Ishikawa (cell line): ENCODE data around the gene ZC3H6.

Source experiments
- CEBPB ChIP-seq: IDR thresholded peaks from 2 replicates; pipeline ENCODE4 v1.6.1; 2012
- CREB1 ChIP-seq: IDR thresholded peaks from 2 replicates; pipeline ENCODE4 v1.6.1; 2012; ENCODE audit warnings: low read depth
- EGR1 ChIP-seq: IDR thresholded peaks from 2 replicates; pipeline ENCODE4 v1.6.1; 2012
- EP300 ChIP-seq: IDR thresholded peaks from 2 replicates; pipeline ENCODE4 v1.6.1; 2012; ENCODE audit warnings: borderline replicate concordance
- FOXM1 ChIP-seq: IDR thresholded peaks from 2 replicates; pipeline ENCODE4 v1.6.1; 2012; ENCODE audit warnings: low read depth, borderline replicate concordance
- NFIC ChIP-seq: IDR thresholded peaks from 2 replicates; pipeline ENCODE4 v1.6.1; 2012
- RAD21 ChIP-seq: IDR thresholded peaks from 2 replicates; pipeline ENCODE4 v1.6.1; 2012; ENCODE audit warnings: low read depth
- TAF1 ChIP-seq: IDR thresholded peaks from 2 replicates; pipeline ENCODE4 v1.6.1; 2012; ENCODE audit warnings: low read depth, mild to moderate bottlenecking
- TCF12 ChIP-seq: IDR thresholded peaks from 2 replicates; pipeline ENCODE4 v1.6.1; 2012; ENCODE audit warnings: low read depth
- TEAD4 ChIP-seq: IDR thresholded peaks from 2 replicates; pipeline ENCODE4 v1.6.1; 2012
- YY1 ChIP-seq: IDR thresholded peaks from 2 replicates; pipeline ENCODE4 v1.6.1; 2012; ENCODE audit warnings: low read depth
- ZBTB7A ChIP-seq: IDR thresholded peaks from 2 replicates; pipeline ENCODE4 v1.6.1; 2012; ENCODE audit warnings: low read depth
- TF ChIP-seq, protein P1 (sequence below): IDR thresholded peaks from 2 replicates; pipeline ENCODE4 v1.6.1; 2012
- TF ChIP-seq, protein P2 (sequence below): IDR thresholded peaks from 2 replicates; pipeline ENCODE4 v1.6.1; 2012
- TF ChIP-seq, protein P3 (sequence below): IDR thresholded peaks from 2 replicates; pipeline ENCODE4 v1.6.1; 2012; ENCODE audit warnings: low read depth, mild to moderate bottlenecking

Gene ZC3H6

DNA sequence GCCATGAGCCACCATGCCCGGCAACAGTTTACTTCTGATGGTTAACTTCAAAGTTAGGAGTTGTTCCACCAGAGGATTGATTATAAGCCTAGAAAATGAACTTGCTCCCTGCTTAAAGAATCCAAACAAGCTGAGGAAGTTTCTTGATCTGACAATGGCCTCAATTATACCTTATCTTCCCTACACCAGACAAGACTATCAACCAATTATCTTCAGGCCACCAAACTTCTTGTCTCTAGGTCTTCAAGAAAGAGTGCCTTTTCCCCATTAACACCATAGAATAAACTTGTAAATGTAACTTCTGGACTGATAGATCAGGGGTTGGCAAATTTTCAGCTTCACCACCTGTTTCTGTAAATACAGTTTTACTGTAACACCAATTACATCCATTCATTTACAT is 35.5 kb upstream of the ZC3H6 start:
- TF ChIP-seq, protein P1, sequence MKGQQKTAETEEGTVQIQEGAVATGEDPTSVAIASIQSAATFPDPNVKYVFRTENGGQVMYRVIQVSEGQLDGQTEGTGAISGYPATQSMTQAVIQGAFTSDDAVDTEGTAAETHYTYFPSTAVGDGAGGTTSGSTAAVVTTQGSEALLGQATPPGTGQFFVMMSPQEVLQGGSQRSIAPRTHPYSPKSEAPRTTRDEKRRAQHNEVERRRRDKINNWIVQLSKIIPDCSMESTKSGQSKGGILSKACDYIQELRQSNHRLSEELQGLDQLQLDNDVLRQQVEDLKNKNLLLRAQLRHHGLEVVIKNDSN, result no peak
- TF ChIP-seq, protein P2, sequence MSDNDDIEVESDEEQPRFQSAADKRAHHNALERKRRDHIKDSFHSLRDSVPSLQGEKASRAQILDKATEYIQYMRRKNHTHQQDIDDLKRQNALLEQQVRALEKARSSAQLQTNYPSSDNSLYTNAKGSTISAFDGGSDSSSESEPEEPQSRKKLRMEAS, result no peak
- TF ChIP-seq EGR1 (no peak), TCF12 (no peak), CREB1 (no peak), TAF1 (no peak), EP300 (no peak), NFIC (no peak), CEBPB (no peak), ZBTB7A (no peak), RAD21 (no peak), FOXM1 (no peak), YY1 (no peak), TEAD4 (no peak)
- TF ChIP-seq, protein P3, sequence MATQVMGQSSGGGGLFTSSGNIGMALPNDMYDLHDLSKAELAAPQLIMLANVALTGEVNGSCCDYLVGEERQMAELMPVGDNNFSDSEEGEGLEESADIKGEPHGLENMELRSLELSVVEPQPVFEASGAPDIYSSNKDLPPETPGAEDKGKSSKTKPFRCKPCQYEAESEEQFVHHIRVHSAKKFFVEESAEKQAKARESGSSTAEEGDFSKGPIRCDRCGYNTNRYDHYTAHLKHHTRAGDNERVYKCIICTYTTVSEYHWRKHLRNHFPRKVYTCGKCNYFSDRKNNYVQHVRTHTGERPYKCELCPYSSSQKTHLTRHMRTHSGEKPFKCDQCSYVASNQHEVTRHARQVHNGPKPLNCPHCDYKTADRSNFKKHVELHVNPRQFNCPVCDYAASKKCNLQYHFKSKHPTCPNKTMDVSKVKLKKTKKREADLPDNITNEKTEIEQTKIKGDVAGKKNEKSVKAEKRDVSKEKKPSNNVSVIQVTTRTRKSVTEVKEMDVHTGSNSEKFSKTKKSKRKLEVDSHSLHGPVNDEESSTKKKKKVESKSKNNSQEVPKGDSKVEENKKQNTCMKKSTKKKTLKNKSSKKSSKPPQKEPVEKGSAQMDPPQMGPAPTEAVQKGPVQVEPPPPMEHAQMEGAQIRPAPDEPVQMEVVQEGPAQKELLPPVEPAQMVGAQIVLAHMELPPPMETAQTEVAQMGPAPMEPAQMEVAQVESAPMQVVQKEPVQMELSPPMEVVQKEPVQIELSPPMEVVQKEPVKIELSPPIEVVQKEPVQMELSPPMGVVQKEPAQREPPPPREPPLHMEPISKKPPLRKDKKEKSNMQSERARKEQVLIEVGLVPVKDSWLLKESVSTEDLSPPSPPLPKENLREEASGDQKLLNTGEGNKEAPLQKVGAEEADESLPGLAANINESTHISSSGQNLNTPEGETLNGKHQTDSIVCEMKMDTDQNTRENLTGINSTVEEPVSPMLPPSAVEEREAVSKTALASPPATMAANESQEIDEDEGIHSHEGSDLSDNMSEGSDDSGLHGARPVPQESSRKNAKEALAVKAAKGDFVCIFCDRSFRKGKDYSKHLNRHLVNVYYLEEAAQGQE, result no peak

DNA sequence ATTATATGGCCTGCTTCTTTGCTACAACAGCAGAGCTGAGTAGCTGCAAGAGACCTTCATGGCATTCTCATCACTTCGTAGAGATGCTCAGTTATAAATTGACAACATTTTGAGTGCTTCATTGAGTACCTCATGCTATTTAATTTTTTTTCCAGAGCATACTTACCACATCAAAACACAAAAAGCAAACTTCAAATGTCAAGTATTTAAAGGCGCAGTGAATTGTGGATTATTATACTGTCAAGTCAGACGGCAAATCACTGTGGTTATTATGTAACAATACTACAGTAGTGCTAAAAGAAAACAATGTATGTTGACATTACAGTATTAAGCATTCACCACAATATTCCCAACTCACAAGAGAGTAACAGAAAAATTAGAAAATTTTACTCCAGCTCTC is 33.0 kb upstream of the ZC3H6 start:
- TF ChIP-seq RAD21 (no peak), TAF1 (no peak), EGR1 (no peak), ZBTB7A (no peak), CEBPB (no peak), FOXM1 (no peak), TCF12 (no peak), CREB1 (no peak), TEAD4 (no peak), EP300 (no peak)
- TF ChIP-seq, protein P1, result no peak
- TF ChIP-seq, protein P3, result no peak
- TF ChIP-seq, protein P2, result no peak

DNA sequence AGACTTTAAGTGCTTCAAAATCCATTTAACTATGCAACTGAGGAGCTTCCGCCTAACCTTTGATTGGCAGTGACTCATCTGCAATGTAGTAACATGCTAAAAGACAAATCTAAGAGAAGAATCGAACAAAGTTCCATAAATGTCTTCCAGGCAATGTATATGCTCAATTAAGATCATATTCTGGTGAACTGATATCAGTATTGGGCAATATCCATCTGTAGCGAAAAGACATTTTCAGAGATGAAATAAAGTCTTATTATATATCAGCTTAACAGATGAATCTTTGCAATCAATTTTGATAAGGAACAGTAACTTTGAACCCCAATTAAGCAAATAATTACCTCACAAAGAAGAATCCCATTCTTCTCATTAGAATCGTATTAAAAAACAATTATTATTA is 32.2 kb upstream of the ZC3H6 start:
- no peak for TF ChIP-seq RAD21
- TF ChIP-seq ZBTB7A, result no peak
- no peak for TF ChIP-seq CREB1
- TF ChIP-seq TEAD4, result no peak
- TF ChIP-seq TCF12, result no peak
- TF ChIP-seq, protein P1, result no peak
- TF ChIP-seq, protein P2, result no peak
- no peak for TF ChIP-seq EP300
- TF ChIP-seq EGR1, result no peak
- TF ChIP-seq, protein P3, result no peak
- no peak for TF ChIP-seq NFIC
- TF ChIP-seq FOXM1, result no peak
- TF ChIP-seq TAF1, result no peak
- no peak for TF ChIP-seq CEBPB
- no peak for TF ChIP-seq YY1

DNA sequence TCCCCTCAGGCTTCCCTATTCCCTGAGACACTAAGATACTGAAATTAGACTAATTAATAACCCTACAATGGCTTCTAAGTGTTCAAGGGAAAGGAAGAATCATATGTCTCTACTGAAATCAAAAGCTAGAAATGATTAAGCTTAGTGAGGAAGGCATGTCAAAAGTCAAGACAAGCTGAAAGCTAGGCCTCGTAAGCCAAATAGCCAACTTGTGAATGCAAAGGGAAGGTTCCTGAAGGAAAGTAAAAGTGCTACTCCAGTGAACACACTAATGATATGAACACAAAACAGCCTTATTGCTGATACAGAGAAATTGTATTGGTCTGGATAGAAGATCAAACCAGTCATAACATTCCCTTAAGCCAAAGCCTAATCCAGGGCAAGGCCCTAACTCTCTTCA is 30.5 kb upstream of the ZC3H6 start:
- TF ChIP-seq CREB1 (no peak), TAF1 (no peak), TEAD4 (no peak), YY1 (no peak), RAD21 (no peak), ZBTB7A (no peak), EGR1 (no peak), TCF12 (no peak), NFIC (no peak), FOXM1 (no peak), EP300 (no peak), CEBPB (no peak)
- TF ChIP-seq, protein P3, result no peak
- TF ChIP-seq, protein P2, result no peak
- TF ChIP-seq, protein P1, result no peak
